OCI-LY7 (cell line): ENCODE results near the gene CNTN5. TPM values are rescaled to one million over a fixed set of nuclear protein-coding genes. Genes with fewer than 3 reads are reported as not detected.

Experiments used
- BruUV-seq: library from RNA; stranded (reverse); fragments of 400-500 nt; replicated peaks from 2 replicates; lab custom pipeline; 2021; lab: Mats Ljungman, UMichigan
- CTCF ChIA-PET: fragments of 300-600 bp; sonication (Branson Sonifier 250); formaldehyde crosslinking; loops from one replicate; lab custom pipeline; 2022; ENCODE audit warnings: antibody characterized with exemption; ENCODE audit not compliant: unreplicated experiment; lab: Charles Lee
- POLR2A ChIA-PET: fragments of 300-600 bp; sonication (Branson Sonifier 250); formaldehyde crosslinking; loops from one replicate; lab custom pipeline; 2022; ENCODE audit warnings: antibody characterized with exemption; lab: Charles Lee
- DNase-seq: peaks from one replicate; pipeline ENCODE4 v3.0.0-alpha.2; 2015; ENCODE audit warnings: low spot score
- H2AFZ ChIP-seq: fragments of 200-600 bp; sonication (generic), shearing (Covaris generic); 2 replicates; pipeline ENCODE4 v1.6.1; 2014; ENCODE audit warnings: mild to moderate bottlenecking, antibody characterized with exemption, low read length, moderate library complexity
- H3K27ac ChIP-seq: fragments of 200-600 bp; sonication (generic); 2 replicates; pipeline ENCODE4 v1.5.1; 2014; ENCODE audit warnings: mixed run types, low read depth, mild to moderate bottlenecking, moderate library complexity, low read length, inconsistent platforms; ENCODE audit not compliant: poor library complexity, severe bottlenecking
- H3K36me3 ChIP-seq: fragments of 200-600 bp; sonication (generic); 2 replicates; pipeline ENCODE4 v1.6.1; 2014; ENCODE audit warnings: mild to moderate bottlenecking, antibody characterized with exemption, low read length, moderate library complexity, mixed read lengths; ENCODE audit not compliant: insufficient read depth
- H3K4me1 ChIP-seq: fragments of 200-600 bp; sonication (generic); 2 replicates; pipeline ENCODE4 v1.5.1; 2014; ENCODE audit warnings: mild to moderate bottlenecking, low read length; ENCODE audit not compliant: insufficient read depth, poor library complexity, severe bottlenecking
- H3K4me2 ChIP-seq: fragments of 200-600 bp; sonication (generic); 2 replicates; pipeline ENCODE4 v1.6.1; 2014; ENCODE audit warnings: mild to moderate bottlenecking, low read length
- H3K4me3 ChIP-seq: fragments of 200-600 bp; sonication (generic); 2 replicates; pipeline ENCODE4 v1.5.1; 2014; ENCODE audit warnings: mild to moderate bottlenecking, low read depth, low read length; ENCODE audit not compliant: poor library complexity, severe bottlenecking
- H3K79me2 ChIP-seq: fragments of 200-600 bp; sonication (generic); 2 replicates; pipeline ENCODE4 v1.6.1; 2016; ENCODE audit warnings: low read depth, mild to moderate bottlenecking, low read length, moderate library complexity, mixed read lengths; ENCODE audit not compliant: insufficient read depth
- H3K9me2 ChIP-seq: fragments of 200-600 bp; sonication (generic); 2 replicates; pipeline ENCODE4 v1.6.1; 2016; ENCODE audit warnings: mild to moderate bottlenecking, low read length, mixed read lengths; ENCODE audit not compliant: insufficient read depth
- H3K9me3 ChIP-seq: fragments of 200-600 bp; sonication (generic); 2 replicates; pipeline ENCODE4 v1.6.1; 2014; ENCODE audit warnings: mild to moderate bottlenecking, mixed run types, low read length, mixed read lengths
- H4K20me1 ChIP-seq: fragments of 200-600 bp; sonication (generic); 2 replicates; pipeline ENCODE4 v1.6.1; 2014; ENCODE audit warnings: mild to moderate bottlenecking, antibody characterized with exemption, low read length, moderate library complexity, mixed read lengths; ENCODE audit not compliant: insufficient read depth
- EZH2phosphoT487 ChIP-seq: fragments of 200-600 bp; sonication (generic); IDR thresholded peaks from 2 replicates; pipeline ENCODE4 v1.6.1; 2018; ENCODE audit warnings: low read depth, borderline replicate concordance, mild to moderate bottlenecking, mixed run types, antibody characterized with exemption, low read length, moderate library complexity, mixed read lengths
- intact Hi-C: fragments of 100-400 bp; cut with micrococcal nuclease; formaldehyde crosslinking; loops from one replicate; pipeline ENCODE4 v1.10.0; 2022; ENCODE audit not compliant: unreplicated experiment
- total RNA-seq, 2 experiments: library from RNA; depleted of rRNA in 1 of 2; stranded (reverse); fragments of >200 nt in 1 of 2; shearing (Covaris generic) in 1 of 2; gene quantifications; 2 replicates each; pipeline ENCODE4 v1.2.3, GENCODE V29; 2014 to 2022
- TF ChIP-seq, protein P1 (sequence below): fragments of 200-600 bp; sonication (generic); conservative IDR thresholded peaks from 2 replicates; pipeline ENCODE4 v1.5.1; 2014; ENCODE audit warnings: mild to moderate bottlenecking, antibody characterized with exemption, low read length, moderate library complexity, mixed read lengths

Gene CNTN5
- total RNA-seq, 2 experiments from 2014 or later, result not detected

DNA sequence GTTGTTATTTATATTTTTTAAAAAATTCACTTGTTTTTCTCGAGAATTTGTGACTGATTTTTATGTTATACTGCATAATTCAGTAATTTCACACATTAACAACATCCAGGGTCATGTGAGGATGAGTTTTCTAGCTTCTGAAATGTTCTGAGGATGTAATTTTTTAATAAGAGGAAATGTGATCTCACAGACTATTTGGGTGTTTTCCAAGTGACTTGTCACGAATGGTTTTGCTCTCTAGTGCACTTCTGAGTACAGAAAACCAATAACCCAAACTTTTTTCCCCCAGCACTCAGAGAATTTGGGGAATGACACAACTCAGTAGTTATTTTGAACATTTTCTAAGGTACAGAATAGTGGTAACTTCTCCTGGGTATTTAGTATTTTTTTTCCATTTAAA lies 845.2 kb downstream of the CNTN5 start:
- no peak for DNase-seq
- Histone ChIP-seq H3K27ac (no peak overlapping the region), H3K4me2 (no peak overlapping the region), H3K4me3 (no peak overlapping the region), H4K20me1 (no peaks in the 10 kb centered on the region), H3K79me2 (no peaks in the 10 kb centered on the region), H3K4me1 (no peaks in the 10 kb centered on the region), H3K9me2 (no peaks in the 10 kb centered on the region), H2AFZ (no peak overlapping the region), H3K36me3 (no peaks in the 10 kb centered on the region), H3K9me3 (no peaks in the 10 kb centered on the region)
- ChIA-PET CTCF (no interaction called here), POLR2A (no interaction called here)
- BruUV-seq, result no TSS peak
- intact Hi-C loops, result no loop called here
- TF ChIP-seq, protein P1, sequence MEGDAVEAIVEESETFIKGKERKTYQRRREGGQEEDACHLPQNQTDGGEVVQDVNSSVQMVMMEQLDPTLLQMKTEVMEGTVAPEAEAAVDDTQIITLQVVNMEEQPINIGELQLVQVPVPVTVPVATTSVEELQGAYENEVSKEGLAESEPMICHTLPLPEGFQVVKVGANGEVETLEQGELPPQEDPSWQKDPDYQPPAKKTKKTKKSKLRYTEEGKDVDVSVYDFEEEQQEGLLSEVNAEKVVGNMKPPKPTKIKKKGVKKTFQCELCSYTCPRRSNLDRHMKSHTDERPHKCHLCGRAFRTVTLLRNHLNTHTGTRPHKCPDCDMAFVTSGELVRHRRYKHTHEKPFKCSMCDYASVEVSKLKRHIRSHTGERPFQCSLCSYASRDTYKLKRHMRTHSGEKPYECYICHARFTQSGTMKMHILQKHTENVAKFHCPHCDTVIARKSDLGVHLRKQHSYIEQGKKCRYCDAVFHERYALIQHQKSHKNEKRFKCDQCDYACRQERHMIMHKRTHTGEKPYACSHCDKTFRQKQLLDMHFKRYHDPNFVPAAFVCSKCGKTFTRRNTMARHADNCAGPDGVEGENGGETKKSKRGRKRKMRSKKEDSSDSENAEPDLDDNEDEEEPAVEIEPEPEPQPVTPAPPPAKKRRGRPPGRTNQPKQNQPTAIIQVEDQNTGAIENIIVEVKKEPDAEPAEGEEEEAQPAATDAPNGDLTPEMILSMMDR, result no peak
- no peak for TF ChIP-seq EZH2phosphoT487

DNA sequence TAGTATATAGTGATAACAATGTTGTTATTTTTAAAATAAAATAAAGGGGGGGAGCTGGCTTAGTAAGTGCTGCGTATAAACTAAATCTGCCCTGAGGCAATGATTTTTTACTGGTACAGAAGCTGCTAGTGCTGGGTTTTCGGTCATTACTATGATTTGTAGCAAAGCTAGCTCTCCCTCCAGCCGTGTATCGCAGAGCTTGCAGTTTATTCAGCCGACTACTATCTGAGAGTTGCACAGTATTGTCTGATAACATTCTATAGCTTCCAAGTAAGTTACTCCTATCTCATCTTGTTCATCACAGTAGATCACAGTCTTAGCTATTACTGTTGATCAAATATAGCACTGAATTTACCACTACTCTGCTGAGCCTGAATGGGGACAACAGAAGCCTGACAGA lies 860.9 kb downstream of the CNTN5 start:
- ChIA-PET POLR2A (no interaction called here), CTCF (no interaction called here)
- no peaks in the 10 kb centered on the region for H3K36me3 ChIP-seq
- no peaks in the 10 kb centered on the region for H3K9me2 ChIP-seq
- intact Hi-C loops, result no loop called here
- DNase-seq, result no peak
- no peak overlapping the region for H3K27ac ChIP-seq
- H3K4me2 ChIP-seq, result no peak overlapping the region
- no peaks in the 10 kb centered on the region for H4K20me1 ChIP-seq
- no TSS peak for BruUV-seq
- no peaks in the 10 kb centered on the region for H3K79me2 ChIP-seq
- TF ChIP-seq, protein P1, result no peak
- TF ChIP-seq EZH2phosphoT487, result no peak
- no peaks in the 10 kb centered on the region for H3K9me3 ChIP-seq
- no peaks in the 10 kb centered on the region for H3K4me1 ChIP-seq
- no peak overlapping the region for H3K4me3 ChIP-seq
- H2AFZ ChIP-seq, result no peak overlapping the region

DNA sequence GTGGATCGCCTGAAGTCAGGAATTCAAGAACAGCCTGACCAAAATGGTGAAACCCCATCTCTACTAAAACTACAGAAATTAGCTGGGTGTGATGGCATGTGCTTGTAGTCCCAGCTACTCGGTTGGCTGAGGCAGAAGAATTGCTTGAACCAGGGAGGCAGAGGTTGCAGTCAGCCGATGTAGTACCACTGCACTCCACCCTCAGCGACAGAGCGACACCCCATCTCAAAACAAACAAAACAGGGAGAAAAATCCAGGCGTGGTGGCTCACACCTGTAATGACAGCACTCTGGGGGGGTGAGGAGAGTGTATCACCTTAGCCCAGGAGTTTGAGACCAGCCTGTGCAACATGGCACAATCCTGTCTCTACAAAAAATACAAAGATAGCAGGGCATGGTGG lies 864.0 kb downstream of the CNTN5 start:
- TF ChIP-seq EZH2phosphoT487, result no peak
- TF ChIP-seq, protein P1, result no peak
- intact Hi-C loops, result no loop called here
- Histone ChIP-seq H2AFZ (no peak overlapping the region), H3K79me2 (no peaks in the 10 kb centered on the region), H3K4me3 (no peak overlapping the region), H3K27ac (no peak overlapping the region), H3K36me3 (no peaks in the 10 kb centered on the region), H3K4me2 (no peak overlapping the region), H4K20me1 (no peaks in the 10 kb centered on the region), H3K9me3 (no peaks in the 10 kb centered on the region), H3K4me1 (no peaks in the 10 kb centered on the region), H3K9me2 (no peaks in the 10 kb centered on the region)
- ChIA-PET CTCF (no interaction called here), POLR2A (no interaction called here)
- no TSS peak for BruUV-seq
- DNase-seq, result no peak
